GM13977 (cell line): ENCODE measurements around the gene DLG2.

ENCODE experiments used
- DNase-seq: peaks from one replicate; pipeline ENCODE4 v3.0.0; 2012; ENCODE audit warnings: low spot score
- CTCF ChIP-seq: IDR thresholded peaks from 2 replicates; pipeline ENCODE4 v1.5.1; 2012; ENCODE audit warnings: mild to moderate bottlenecking, control low read depth; ENCODE audit not compliant: insufficient read depth; ENCODE audit errors: extremely low read depth, missing control alignments
- in situ Hi-C: fragments of 300-500 bp; cut with MboI; formaldehyde crosslinking; loops from one replicate; pipeline ENCODE4 v1.12.0; 2022; ENCODE audit warnings: low sequenced_read_pairs, low pct_unique_long_range_greater_than_20kb, mixed read lengths, inconsistent platforms; ENCODE audit not compliant: unreplicated experiment

Gene DLG2

GRCh38 chr11:83782329-83782728, 1844.8 kb downstream of the DLG2 start:
- no peak for DNase-seq
- TF ChIP-seq CTCF = no peak
- in situ Hi-C loops = no loop called here

GRCh38 chr11:83779876-83780275, 1847.3 kb downstream of the DLG2 start:
- DNase-seq = no peak
- TF ChIP-seq CTCF = no peak
- in situ Hi-C loops = no loop called here

- no peak for DNase-seq
- in situ Hi-C loops = no loop called here
- TF ChIP-seq CTCF = no peak
Measured at GRCh38 chr11:83778596-83778995, 1848.5 kb downstream of the DLG2 start.

- TF ChIP-seq CTCF = no peak
- no peak for DNase-seq
- in situ Hi-C loops = no loop called here
Measured at GRCh38 chr11:83773950-83774880, 1852.9 kb downstream of the DLG2 start.

- in situ Hi-C loops = no loop called here
Measured at GRCh38 chr11:83768489-83768888, 1858.7 kb downstream of the DLG2 start.

GRCh38 chr11:83766932-83767331, 1860.2 kb downstream of the DLG2 start:
- in situ Hi-C loops = no loop called here
- no peak for DNase-seq
- no peak for TF ChIP-seq CTCF

More at GRCh38 chr11:83768489-83768888, 1858.7 kb downstream of the DLG2 start:
- TF ChIP-seq CTCF = no peak
- DNase-seq = no peak
